GM18502 (cell line): ENCODE results near the gene POU5F1.
"Not testable (repeated sequence)": the region's sequence is repeated elsewhere in the genome, so short reads cannot be mapped to it uniquely, and the experiment has no call there.

Experiments
- ATAC-seq: cut with Tn5 transposase; IDR thresholded peaks from one replicate; pipeline ENCODE4 v1.9.1; 2021; ENCODE audit warnings: mild to moderate bottlenecking; ENCODE audit not compliant: unreplicated experiment, poor library complexity

POU5F1 gene

GRCh38 chr6:31192431-31193105 lies 22.1 kb upstream of the POU5F1 start:
- ATAC-seq = not testable (repeated sequence)

- no peak for ATAC-seq
Measured at GRCh38 chr6:31190488-31190887, 20.0 kb upstream of the POU5F1 start.

GRCh38 chr6:31189223-31189622 lies 18.7 kb upstream of the POU5F1 start:
- not testable (repeated sequence) for ATAC-seq

- no peak for ATAC-seq
Measured at GRCh38 chr6:31187780-31188194, 17.3 kb upstream of the POU5F1 start.

GRCh38 chr6:31186052-31186734 lies 15.7 kb upstream of the POU5F1 start:
- ATAC-seq = no peak

GRCh38 chr6:31185695-31186051 lies 15.2 kb upstream of the POU5F1 start:
- not testable (repeated sequence) for ATAC-seq

GRCh38 chr6:31183859-31184258 lies 13.4 kb upstream of the POU5F1 start:
- ATAC-seq = not testable (repeated sequence)

GRCh38 chr6:31183287-31183686 lies 12.8 kb upstream of the POU5F1 start:
- not testable (repeated sequence) for ATAC-seq

GRCh38 chr6:31180500-31180899 lies 10.0 kb upstream of the POU5F1 start:
- no peak for ATAC-seq

GRCh38 chr6:31179896-31180295 lies 9.4 kb upstream of the POU5F1 start:
- no peak for ATAC-seq

GRCh38 chr6:31179042-31179386 lies 8.5 kb upstream of the POU5F1 start:
- no peak for ATAC-seq

GRCh38 chr6:31178143-31179041 lies 7.9 kb upstream of the POU5F1 start:
- ATAC-seq = no peak

GRCh38 chr6:31175971-31176370 lies 5.5 kb upstream of the POU5F1 start:
- no peak for ATAC-seq

- ATAC-seq = no peak
Measured at GRCh38 chr6:31174378-31174777, 3.9 kb upstream of the POU5F1 start.

- no peak for ATAC-seq
Measured at GRCh38 chr6:31173406-31173805, 2.9 kb upstream of the POU5F1 start.

- ATAC-seq = no peak
Measured at GRCh38 chr6:31172973-31173384, 2.5 kb upstream of the POU5F1 start.

GRCh38 chr6:31171931-31172905 lies 1.7 kb upstream of the POU5F1 start:
- ATAC-seq = no peak

GRCh38 chr6:31170987-31171671 lies 647 bp upstream of the POU5F1 start:
- ATAC-seq = no peak

GRCh38 chr6:31169858-31170599 lies 453 bp downstream of the POU5F1 start:
- not testable (repeated sequence) for ATAC-seq
